Peyer's patch (tissue), 4 donors: ENCODE measurements around the gene KRTAP10-6.

Experiments
- CTCF ChIP-seq, 6 experiments: fragments of 450-650 bp in 4 of 6; fragments of 200-600 bp in 2 of 6; sonication (generic) in 1 of 6; IDR thresholded peaks; one replicate each; pipeline ENCODE4 v1.5.1; 2017 to 2019; ENCODE audit warnings: antibody characterized with exemption in 6 of 6, mild to moderate bottlenecking in 3 of 6, moderate library complexity in 1 of 6
- POLR2A ChIP-seq, 2 donors: fragments of 450-650 bp; IDR thresholded peaks; one replicate each; pipeline ENCODE4 v1.5.1; 2017; ENCODE audit warnings: antibody characterized with exemption in 2 of 2, mild to moderate bottlenecking in 2 of 2, moderate library complexity in 2 of 2

- TF ChIP-seq CTCF (IDR thresholded peaks at IDR 0.05) (no peak), POLR2A (IDR thresholded peaks at IDR 0.05) (no peak)
These were observed 34.6 kb downstream of the KRTAP10-6 start for GRCh38 chr21:44557491-44558328.
